Suppressor macrophage (primary cell): Measurements from ENCODE around the gene CDC42EP3.
A peak's percentile ranks its signal among the peaks of the same experiment; 100 is the strongest.

Experiments
- DNase-seq, 4 experiments: peaks; one replicate each; pipeline ENCODE4 v3.0.0-alpha.2; 2020 to 2022

Gene CDC42EP3

GRCh38 chr2:37654932-37655841 is 16.3 kb downstream of the CDC42EP3 start:
- no peak for DNase-seq

- no peak for DNase-seq
These were observed 17.0 kb downstream of the CDC42EP3 start for GRCh38 chr2:37654419-37654818.

- DNase-seq, result peak; percentile 76 to 89 (median 87)
These were observed 17.6 kb downstream of the CDC42EP3 start for GRCh38 chr2:37653805-37654378.

- DNase-seq, result peak; percentile 41 to 71 (median 56)
These were observed 18.3 kb downstream of the CDC42EP3 start for GRCh38 chr2:37653093-37653492.

GRCh38 chr2:37652199-37652640 is 19.2 kb downstream of the CDC42EP3 start:
- no peak for DNase-seq

- DNase-seq, result no peak
These were observed 20.8 kb downstream of the CDC42EP3 start for GRCh38 chr2:37650548-37651093.

- DNase-seq, result no peak
These were observed 21.9 kb downstream of the CDC42EP3 start for GRCh38 chr2:37649518-37649917.

- peak; percentile 79 to 89 (median 83) for DNase-seq
These were observed 23.0 kb downstream of the CDC42EP3 start for GRCh38 chr2:37648331-37649011.

GRCh38 chr2:37647971-37648330 is 23.5 kb downstream of the CDC42EP3 start:
- DNase-seq, result no peak

GRCh38 chr2:37645836-37646235 is 25.6 kb downstream of the CDC42EP3 start:
- DNase-seq, result no peak

- peak; percentile 53 to 84 (median 67) for DNase-seq
These were observed 26.1 kb downstream of the CDC42EP3 start for GRCh38 chr2:37645362-37645761.

- DNase-seq, result no peak
These were observed 27.3 kb downstream of the CDC42EP3 start for GRCh38 chr2:37644191-37644590.

GRCh38 chr2:37643730-37644078 is 27.7 kb downstream of the CDC42EP3 start:
- DNase-seq, result no peak

- DNase-seq, result peak in 3 of 4 experiments; percentile 45 to 50 (median 47)
These were observed 28.3 kb downstream of the CDC42EP3 start for GRCh38 chr2:37642907-37643729.

- DNase-seq, result no peak
These were observed 29.8 kb downstream of the CDC42EP3 start for GRCh38 chr2:37641582-37642171.

GRCh38 chr2:37639631-37640030 is 31.8 kb downstream of the CDC42EP3 start:
- no peak for DNase-seq

GRCh38 chr2:37638973-37639372 is 32.5 kb downstream of the CDC42EP3 start:
- no peak for DNase-seq

- no peak for DNase-seq
These were observed 33.5 kb downstream of the CDC42EP3 start for GRCh38 chr2:37637985-37638384.

GRCh38 chr2:37637190-37637860 is 34.1 kb downstream of the CDC42EP3 start:
- DNase-seq, result peak; percentile 30 to 70 (median 51)

GRCh38 chr2:37636381-37637066 is 34.9 kb downstream of the CDC42EP3 start:
- no peak for DNase-seq
